Measurements from ENCODE around the gene KCNIP4.

DNA sequence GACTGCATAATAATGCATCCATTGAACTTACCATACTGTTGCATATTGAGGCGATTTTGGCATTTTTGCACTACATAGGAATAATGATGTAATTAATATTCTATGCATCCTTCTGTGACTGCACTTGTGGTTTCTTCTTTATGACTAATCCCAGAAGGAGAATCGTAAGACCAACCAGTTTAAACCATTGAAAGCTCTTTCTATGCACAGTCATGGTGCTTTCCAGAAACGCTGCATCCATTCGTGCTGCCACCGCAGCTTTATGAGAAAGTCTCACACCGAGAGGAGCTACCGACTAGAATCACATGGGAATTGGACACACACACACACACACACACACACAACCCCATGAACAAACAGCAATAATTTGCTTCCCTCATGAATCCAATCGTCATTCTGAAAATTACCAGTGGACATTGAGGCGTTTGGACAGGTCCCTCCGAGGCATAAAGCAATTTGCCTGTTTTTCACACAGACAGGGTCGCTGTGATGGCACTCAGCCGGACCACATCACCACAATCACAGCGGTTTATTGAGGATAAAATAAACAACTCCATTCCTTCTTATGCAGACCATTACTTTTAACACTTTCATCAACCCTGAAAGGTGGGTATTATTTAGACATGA, 1184.1 kb downstream of the KCNIP4 start:
- no peak for TF ChIP-seq POLR2AphosphoS5 (IDR thresholded peaks at IDR 0.05)
- TF ChIP-seq CTCF (IDR thresholded peaks at IDR 0.05) = no peak

Measured in transverse colon (tissue), 4 donors.